Right ventricle myocardium superior (tissue), 1 donor: ENCODE measurements around the gene SPA17. TPM values are rescaled to one million over a fixed set of nuclear protein-coding genes. Genes with fewer than 3 reads are reported as not detected.

Experiments used
- ATAC-seq: fragments of 200-7000 bp; cut with Tn5 transposase; one replicate; pipeline ENCODE4 v1.9.1; 2020; ENCODE audit warnings: mild to moderate bottlenecking; ENCODE audit not compliant: poor library complexity
- DNase-seq: peaks from one replicate; pipeline ENCODE4 v3.0.0-alpha.2; 2020
- intact Hi-C: fragments of 100-400 bp; cut with DNase I; formaldehyde crosslinking; loops from one replicate; pipeline ENCODE4 v1.11.2; 2022
- long read RNA-seq: library from polyadenylated mRNA; unstranded; transcript quantifications from one replicate; pipeline ENCODE4 v2.0.0, GENCODE V29; 2021
- total RNA-seq: library from RNA; stranded (reverse); fragmentation: NEBNext Ultra II Directional; extraction: Animal tissue kit (Norgen Biotek cat#: 25700); gene quantifications from one replicate; pipeline ENCODE4 v1.2.1, GENCODE V29; 2021
- donor health status: DM: no; HTN: yes; CAD: no; lungs with severe emphysema.

SPA17 gene
- total RNA-seq, result 2.7 TPM
- long read RNA-seq, partial matches to known transcripts, result 0 of 2 reads
- long read RNA-seq, other reads (novel, unspliced or antisense), result 0 of 2 reads

DNA sequence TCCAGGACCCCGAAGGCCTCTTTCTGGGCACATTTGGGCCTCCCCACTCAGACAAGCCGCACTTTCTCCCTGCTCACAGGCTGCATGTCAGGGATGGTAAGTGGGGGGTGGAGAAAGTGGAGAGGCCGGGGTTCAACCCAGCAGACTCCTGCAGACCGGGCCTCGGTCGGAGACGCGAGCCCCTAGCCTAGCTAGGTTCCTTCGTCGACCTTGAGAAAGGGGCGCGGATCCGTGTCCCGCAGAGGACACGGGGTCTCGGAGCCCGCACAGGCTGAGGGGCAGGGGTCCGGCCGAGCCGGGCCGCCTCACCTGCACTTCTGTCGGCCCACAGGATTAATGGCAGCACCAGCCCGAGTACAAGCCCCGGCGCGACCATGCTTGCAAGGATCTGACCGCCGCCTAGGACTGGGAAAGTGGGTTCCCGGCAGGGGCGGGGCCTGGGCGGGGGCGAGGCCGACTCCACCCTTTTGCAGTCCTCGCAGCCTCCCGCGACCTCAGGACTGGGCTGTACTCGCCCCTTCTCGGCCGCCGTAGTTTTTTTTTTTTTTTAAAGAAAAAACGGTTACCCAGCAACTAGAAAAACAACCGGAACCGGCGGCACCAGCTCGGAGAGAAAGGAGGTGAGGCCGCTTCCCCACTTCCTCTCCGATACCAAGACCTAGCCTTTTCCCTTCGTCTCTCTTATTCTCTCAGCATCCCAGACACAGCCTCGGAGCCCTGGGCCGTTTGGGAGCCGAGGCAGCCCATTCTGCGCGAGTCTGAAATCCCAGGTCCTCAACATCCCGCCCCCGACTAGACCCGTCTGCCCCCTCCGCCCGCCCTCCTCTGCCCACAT lies at the start of gene SPA17, which contains the start of gene SIAE:
Gene SPA17, plus strand, starts transcription at position 572 of the 835 bp plus-strand sequence. CDS start 1,361 bp downstream, outside the sequence.
Gene SIAE, minus strand, starts transcription at position 407 of the 835 bp plus-strand sequence. Its CDS starts 31 bp downstream, at position 376.
- DNase-seq (peak; percentile 96), ATAC-seq (peak; percentile 100)
- intact Hi-C loops, result loop anchor here (5.0 kb wide), 1 partner anchor 89 kb away; the partner anchor contains the start of gene ESAM

DNA sequence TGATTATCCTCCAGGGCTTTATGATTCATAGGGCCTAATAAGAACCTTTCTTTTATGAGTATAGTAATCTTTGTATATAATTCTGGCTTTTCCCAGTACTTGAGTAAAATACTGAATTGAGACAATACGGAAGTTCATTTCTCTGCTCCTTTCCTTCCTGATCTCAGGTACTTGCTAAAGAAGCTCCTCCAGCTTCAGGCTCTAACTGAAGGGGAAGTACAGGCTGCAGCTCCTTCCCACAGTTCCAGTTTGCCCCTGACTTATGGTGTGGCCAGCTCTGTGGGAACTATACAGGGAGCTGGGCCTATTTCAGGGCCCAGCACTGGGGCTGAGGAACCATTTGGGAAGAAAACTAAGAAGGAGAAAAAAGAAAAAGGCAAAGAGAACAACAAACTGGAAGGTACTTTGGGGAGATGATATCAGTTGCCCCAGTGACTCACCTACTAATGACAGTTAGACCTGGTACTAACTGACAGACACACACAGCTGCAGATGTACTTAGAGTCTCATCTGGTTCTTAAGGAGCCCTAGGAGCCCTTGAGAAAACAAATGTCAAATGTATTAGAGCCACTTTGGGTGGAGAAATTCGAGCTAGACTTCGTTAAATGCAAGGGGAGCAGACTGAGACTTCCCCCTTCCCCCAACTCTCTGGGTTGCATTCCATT lies 48.1 kb upstream of the SPA17 start:
- intact Hi-C loops, result no loop called here
- ATAC-seq (no peak), DNase-seq (no peak)

DNA sequence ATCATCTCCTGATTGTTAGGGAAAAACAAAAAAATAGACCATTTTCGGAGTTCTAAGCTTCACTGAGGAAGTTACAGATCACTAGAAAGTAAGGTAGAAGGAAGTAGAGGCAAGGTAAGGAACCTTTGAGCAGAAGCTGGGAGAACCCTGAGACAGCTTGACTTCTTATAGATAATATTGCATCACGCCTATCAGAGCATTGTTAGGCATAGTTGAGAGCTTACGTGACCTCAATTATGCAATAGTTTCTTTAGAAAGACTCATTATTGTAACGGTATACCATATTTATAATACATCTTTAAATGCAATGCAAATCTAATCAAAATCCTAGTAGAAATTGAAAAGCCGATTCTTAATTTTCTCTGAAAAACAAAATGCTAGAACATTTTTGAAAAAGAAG lies 46.2 kb upstream of the SPA17 start:
- no peak for DNase-seq
- intact Hi-C loops, result no loop called here
- no peak for ATAC-seq

DNA sequence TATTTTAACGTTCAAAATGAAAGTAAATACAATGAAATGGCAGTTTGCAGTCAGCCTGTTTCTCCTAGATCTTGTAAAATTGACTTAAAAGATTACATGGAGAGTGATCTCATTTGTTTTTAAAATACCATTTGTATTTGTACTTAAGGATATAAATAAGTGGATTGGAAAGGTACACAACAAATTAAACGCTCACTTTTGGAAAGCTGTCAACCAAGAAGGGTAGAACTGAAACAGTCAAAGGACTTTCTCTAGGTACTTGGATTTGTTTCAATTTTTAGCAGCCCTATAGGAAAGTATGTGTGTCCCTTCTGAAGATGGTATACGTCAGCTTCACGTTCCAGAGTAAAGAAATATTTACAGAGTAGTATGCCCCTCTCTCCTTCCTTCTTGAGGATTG lies 43.7 kb upstream of the SPA17 start:
- no peak for ATAC-seq
- DNase-seq, result no peak
- intact Hi-C loops, result no loop called here

DNA sequence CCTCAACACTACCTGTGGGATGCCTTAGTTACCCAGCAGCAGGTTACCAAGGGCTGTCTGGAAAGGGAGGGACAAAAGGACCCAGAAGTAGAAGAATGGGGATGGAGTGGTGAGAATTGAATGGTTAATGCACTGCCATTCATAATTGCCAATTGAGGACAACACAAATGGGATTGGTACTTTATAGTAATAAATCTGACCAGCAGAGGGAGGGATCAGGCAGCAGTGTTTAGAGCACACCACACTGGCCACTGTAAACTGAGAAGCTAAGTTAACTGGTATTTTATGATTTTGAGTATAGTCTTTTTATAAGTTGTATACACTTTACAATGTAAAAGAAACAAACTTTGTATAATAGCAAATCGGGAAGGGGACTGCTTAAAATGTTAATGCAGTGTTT lies 40.3 kb upstream of the SPA17 start:
- ATAC-seq, result no peak
- intact Hi-C loops, result no loop called here
- DNase-seq, result no peak

DNA sequence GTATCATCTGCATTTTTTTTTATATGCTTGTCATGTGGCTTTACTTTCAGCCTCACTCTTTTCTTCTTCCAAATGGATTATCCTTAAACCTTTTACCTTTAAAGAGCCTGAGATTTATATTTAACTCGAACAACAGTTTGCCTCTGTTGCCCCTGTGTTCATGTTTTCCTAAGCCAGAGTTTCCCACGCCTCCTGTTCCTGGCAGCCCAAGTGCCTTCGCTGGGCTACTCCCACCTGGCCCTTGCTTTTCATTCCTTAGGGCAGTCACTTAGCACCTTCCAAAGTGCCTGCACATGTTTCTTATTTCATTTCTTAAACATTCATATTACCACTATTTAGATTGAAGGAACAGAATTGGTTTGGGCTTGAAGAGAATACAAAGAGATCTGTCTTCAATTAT lies 37.8 kb upstream of the SPA17 start:
- ATAC-seq (no peak), DNase-seq (no peak)
- intact Hi-C loops, result no loop called here

DNA sequence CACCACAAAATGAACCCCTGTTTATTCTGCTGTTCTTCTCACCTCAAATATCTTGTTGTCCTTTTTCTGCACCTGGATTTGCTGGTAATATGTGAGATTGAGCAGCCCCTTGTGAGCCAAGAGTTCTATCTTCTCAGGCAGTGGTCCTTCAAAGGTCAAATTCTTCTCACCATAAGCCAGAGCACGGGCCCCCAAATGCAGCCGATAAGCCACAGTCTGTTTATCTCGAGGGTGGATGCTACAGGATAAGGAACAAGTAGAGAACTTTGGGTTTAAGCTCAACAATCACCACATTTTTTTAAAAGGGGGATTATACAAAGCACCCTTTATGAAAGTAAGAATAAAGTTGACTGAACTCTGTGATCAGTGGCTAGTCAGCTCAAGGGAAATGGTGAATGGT lies 35.2 kb upstream of the SPA17 start:
- intact Hi-C loops, result no loop called here
- ATAC-seq (no peak), DNase-seq (no peak)

DNA sequence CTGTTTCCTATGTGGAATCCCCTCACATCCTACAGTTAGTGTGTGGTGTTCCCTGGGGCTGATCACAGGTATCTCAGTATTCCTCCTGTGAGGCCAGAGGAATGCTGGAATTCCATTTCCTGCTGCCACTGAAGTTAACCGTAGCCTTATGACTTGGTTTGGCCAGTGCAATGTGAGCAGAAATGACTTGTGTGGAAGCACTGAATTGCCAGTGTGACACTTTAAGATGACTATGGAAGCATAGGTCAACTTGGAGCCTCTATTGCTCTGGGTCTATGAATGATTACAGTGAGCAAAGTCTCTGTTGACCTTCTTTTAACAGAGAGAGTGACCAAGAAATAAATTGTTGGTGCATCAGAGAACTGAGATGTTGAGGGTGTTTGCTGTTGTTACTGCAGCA lies 34.5 kb upstream of the SPA17 start:
- DNase-seq, result no peak
- ATAC-seq, result no peak
- intact Hi-C loops, result no loop called here

DNA sequence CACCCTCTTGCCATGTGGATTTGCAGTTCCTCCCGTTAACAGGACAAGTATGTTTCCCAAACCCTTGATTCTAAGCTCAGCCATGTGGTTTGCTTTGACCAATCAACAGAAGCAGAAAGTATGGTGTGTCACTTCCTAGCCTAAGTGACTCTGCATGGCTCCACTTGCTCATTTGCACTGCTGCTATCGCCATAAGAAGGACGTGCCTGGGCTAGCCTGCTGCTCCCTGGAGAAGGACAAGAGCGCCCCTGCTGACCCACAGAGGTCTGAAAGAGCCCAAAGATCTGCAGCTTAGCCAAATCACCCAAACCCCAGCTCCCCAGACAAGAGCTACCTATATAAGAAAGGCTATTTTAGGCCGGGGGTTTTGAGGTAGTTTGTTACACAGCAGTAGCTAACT lies 33.0 kb upstream of the SPA17 start:
- DNase-seq (no peak), ATAC-seq (no peak)
- intact Hi-C loops, result loop anchor here (5.0 kb wide), 1 partner anchor 197 kb away; no protein-coding TSS in a partner anchor

DNA sequence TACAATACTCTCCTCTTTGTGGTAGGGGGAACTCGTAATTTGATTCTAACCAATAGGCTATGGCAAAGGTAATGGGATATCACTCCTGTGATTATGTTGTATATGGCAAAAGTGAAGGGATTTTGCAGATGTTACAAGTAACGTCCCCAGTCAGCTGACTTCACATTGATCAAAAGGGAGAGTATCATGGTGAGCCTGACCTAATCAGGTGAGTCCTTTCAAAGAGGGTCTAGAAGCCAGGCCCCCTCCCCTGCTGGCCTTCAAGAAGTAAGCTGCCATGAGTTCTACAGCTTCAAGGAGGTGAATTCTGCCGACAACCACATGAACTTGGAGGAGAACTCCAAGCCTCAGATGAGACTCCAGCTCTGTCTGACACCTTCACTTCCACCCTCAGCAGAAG lies 31.1 kb upstream of the SPA17 start:
- no peak for ATAC-seq
- DNase-seq, result no peak
- intact Hi-C loops, result loop anchor here (5.0 kb wide), 1 partner anchor 195 kb away; no protein-coding TSS in a partner anchor

DNA sequence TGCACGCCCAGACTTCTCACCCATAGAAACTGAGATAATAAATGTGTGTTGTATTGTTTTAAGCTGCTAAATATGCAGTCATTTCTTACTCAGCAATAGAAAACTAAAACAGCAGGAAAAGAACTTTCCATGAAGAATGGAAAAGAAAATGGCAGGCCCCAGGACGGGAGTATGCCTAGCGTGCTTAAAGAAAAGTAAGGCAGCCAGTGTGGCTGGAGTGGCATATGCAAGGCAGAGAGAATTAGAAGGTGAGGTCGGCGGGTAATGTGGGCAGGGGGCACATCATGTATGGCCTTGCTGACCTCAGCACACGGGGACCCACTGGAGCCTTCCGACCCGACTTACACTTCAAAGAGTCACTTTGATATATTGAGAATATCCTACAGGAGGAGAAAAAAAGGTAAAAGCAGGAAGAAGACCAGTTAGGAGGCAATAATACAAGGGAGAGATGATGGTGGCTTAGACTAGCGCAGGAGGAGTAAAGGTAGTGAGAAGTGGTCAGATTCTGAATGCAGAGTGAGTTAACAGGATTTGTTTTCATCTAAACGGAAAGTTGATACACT lies 30.6 kb upstream of the SPA17 start:
- no peak for DNase-seq
- no peak for ATAC-seq
- intact Hi-C loops, result loop anchor here (5.0 kb wide), 1 partner anchor 194 kb away; no protein-coding TSS in a partner anchor

DNA sequence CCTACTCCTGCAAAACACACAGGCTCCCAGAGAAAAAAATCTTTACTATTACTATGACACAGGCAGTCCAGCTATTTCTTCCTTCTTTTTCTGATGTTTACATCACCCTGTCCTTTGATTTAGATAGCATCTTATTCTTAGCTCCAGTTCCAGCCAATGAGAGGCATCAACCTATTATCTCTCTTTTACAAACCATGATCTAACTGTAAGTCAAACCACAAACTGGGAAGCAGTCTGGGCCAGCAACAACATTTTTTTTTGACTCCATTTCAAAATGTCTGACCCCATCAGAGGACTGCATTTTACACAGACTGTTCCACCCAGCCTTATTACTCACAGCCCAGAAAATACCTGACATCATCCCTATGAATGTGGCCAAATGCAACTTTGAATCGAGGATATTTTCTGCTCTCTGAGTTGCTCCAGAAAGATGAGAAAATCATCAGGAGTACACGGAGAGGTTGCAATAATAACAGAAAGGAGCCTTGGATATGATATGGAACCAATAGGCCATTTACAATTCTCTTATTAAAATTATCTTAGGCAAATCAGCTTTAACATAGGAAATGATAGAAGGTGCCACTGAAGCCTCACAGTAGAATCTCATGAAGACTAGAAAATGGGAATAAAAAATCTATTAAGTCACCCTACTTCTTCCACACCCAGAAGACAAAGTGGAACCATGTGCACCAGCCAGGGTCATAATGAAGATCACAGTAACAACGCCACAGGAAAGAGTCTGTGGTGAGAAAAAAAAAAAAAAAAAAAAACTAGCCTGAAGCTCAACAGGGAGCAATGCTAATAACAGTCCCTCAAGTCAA lies 29.9 kb upstream of the SPA17 start:
- intact Hi-C loops, result loop anchor here (5.0 kb wide), 1 partner anchor 193 kb away; no protein-coding TSS in a partner anchor
- no peak for DNase-seq
- no peak for ATAC-seq

DNA sequence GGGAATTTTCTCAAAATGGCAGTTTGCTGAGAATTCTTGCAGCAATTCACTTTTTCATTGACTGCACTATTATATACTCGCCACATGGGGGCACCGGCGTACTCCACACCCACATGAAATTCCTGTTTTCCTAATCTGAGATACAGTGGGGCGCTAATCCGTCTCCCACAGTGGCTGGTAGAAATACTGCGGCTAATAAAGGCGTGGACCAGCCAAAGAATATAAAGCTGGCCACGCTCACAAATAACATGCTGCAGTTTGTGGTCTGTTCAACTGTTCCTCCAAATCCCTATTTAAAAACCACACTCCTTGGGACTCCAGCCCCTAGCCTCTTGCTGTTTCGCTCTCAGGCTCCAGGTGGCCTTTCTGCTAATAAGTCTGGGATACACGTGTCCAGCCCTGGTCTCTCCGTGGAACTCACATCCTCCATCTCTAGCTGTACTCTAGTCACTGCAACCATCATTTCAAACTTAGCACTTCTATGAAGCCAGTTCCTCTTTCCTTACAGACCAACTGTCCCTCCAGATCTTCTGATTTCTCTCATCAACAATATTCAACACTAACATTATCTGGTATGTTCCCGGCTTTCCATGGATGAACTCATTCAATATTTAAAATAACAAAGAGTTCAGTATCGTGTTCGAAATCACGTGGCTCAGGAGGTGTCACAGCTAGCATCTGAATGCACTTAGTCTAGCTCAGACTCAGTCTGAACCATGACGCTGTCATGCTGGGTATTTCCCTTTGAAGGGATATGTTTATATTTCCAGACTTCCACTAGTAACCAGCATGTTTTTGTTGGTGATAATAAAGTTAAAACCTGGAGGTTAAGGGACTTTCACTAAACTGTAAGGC lies 29.1 kb upstream of the SPA17 start:
- ATAC-seq (peak; percentile 90), DNase-seq (peak; percentile 46)
- intact Hi-C loops, result loop anchor here (5.0 kb wide), 1 partner anchor 193 kb away; no protein-coding TSS in a partner anchor

DNA sequence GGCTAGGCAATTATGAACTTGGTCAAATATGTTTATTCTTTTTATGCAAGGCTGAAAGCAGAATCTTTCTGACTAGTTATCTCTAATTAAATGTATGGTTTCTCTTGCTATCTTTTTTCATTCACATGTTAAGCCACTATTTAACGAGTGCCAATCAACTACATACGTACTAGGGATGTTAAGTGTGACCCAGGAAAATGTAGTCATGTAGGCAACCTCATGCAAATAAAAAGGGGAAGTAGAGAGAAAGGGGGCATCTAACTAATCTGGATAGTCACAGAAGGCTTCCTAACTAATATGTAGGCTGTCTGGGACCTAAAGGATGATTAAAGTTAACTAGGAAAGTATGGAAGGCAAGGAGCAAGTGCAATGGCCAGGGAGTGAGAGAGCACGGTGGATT lies 27.6 kb upstream of the SPA17 start:
- intact Hi-C loops, result no loop called here
- ATAC-seq (no peak), DNase-seq (no peak)

DNA sequence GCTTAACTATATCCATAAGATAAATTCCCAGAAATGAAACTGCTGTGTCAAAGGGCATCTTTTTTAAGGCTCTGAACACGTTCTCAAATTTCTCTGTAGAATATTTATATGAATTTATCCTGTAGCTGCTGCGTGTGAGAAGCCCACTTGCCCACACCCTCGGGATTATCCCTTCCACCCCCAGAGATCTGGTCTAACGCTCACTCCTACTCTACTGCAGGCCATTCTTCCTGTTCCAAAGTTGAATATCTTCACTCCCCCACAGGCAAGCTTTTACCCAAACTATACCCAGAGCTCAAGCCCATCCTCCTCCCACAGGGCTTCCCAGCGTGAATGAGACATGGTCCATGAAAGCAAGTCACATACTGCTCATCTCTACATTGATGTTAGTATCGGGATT lies 25.1 kb upstream of the SPA17 start:
- intact Hi-C loops, result no loop called here
- no peak for ATAC-seq
- DNase-seq, result no peak

DNA sequence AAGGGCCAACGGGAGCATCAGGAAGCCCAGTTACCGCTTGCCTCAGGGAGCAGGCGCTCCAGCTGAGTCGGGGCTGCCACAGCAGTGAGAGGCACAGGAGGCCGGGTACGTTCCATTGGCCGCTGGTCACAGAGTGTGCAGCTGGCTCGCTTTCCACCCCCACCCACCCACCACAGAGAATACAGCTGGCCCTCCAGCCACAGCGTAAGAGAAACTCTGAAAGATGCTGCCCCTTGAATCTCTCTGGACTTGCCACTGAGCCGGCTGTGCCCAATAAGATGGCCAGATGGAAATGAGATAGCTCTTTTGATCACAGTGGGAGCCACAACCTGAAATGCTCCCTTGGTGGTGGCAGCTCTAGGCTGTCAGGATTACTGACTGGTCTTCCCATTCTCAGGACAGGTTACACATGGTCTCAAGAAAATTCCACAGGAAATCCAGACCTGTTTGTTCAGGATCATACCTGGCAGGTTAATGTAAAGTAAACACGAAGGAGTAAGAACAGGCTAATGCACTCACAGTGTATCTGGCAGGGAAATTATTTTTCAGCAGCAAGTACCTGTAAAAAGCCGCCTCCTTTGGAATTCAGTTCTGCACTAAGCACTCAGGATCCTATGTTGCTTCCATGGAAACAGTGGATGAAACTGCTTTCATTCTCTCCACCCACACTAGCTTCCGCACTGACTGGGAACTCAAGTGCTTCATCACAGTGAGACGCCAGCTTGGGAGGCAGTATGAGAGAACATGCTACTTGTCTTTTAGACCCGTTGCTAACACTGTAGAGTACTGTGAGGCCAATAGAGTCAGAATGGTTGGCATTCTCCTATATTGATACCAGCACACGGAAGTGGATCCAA lies 16.7 kb upstream of the SPA17 start:
- ATAC-seq (no peak), DNase-seq (no peak)
- intact Hi-C loops, result no loop called here

DNA sequence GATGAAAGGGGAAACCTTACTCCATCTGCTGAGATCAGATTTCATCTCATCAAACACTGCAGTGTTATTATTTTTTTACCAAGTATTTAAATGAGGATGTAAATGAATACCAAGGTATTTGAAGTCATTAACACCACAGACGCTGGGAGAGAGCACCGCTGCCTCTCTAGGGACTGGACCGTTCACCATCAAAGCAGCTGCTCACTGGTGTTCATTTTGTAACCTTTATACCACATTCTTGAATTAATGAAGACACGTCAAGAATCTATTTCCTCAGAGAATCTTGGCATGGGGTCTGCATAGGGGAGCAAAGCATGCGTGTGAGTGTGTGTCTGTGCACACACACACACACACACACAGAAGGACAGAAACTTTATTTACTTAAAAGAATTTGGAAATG lies 15.8 kb upstream of the SPA17 start:
- no peak for ATAC-seq
- intact Hi-C loops, result no loop called here
- DNase-seq, result no peak
